ENCODE results near the gene KMT2B. TPM values are rescaled to one million over a fixed set of nuclear protein-coding genes. Genes with fewer than 3 reads are reported as not detected.

KMT2B gene
- polyA plus RNA-seq, 6 donors from 2014 or later = 0.35 to 2.2 (median 0.76) TPM

DNA sequence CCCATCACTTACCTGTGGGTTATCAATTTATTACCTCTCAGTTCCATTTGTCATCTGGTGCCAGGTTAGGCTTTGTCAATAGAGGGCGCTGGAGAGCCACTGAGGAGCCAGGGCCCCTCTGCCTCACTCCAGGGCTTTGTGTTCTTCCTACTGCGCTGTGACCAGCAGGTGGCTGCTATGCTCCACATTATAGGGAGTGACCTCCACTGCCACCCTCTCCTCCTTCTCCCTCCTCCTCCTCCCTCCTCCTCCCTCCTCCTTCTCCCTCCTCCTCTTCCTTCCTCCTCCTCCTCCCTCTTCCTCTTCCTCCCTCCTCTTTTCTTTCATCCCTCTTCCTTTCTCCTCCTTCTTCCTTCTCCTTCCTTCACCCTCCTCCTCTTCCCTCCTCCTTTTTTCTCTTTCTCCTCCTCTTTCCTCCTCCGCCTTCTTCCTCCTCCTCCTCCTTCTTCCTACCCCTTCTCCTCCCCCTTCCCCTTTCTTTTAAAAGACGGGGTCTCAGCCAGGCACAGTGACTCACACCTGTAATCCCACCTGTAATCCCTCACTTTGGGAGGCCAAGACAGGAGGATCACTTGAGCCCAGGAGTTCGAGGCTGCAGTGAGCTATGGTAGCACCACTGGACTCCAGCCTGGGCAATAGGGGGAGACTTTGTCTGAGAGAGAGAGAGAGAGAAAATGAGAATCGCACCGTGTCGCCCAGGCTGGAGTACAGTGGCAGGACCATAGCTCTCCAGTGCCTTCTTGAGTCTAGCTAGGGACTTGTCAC lies 23.8 kb upstream of the KMT2B start:
- ATAC-seq (ENCODE audit: low read depth in 2 of 2) = peak; percentile 100
- H3K27ac Mint-ChIP-seq = peak overlapping the region in 1 of 6 donors; percentile 26
- no peaks in the 10 kb centered on the region for H3K36me3 Mint-ChIP-seq

DNA sequence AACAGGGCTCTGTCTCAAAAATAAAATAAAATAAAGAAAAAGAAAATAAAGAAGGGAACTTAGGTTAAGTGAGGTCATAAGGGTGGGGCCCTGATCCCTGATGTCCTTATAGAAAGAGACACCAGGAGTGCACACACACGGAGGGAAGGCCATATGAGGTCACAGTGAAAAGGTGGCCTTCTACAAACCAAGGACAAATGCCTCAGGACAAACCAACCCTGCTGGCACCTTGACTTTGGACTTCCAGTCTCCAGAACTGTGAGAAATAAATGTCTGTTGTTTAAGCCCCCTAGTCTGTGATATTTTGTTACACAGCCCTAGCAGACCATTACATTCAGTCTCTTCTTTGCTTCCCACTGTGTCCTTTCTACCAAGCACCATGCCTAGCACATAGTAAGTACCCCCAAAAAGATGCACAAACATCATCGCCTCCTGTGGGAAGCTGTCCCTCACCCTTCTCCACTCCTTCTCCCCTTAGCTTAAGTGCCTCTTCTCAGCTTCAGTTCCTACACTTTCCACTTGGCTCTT lies 21.8 kb upstream of the KMT2B start:
- Mint-ChIP-seq H3K27ac (no peak overlapping the region), H3K36me3 (no peaks in the 10 kb centered on the region), H3K4me1 (peaks cover 0 to 6% (median 4%) of the 10 kb centered on the region in 3 donors), H3K27me3 (peaks cover 0 to 10% (median 4%) of the 10 kb centered on the region in 3 donors), H3K9me3 (no peaks in the 10 kb centered on the region), H3K4me3 (no peak overlapping the region)
- ATAC-seq (ENCODE audit: low read depth in 2 of 2) (no peak), DNase-seq (no peak)

More for the DNA sequence above, 23.8 kb upstream of the KMT2B start:
- Mint-ChIP-seq H3K4me1 (peaks cover 0 to 6% (median 4%) of the 10 kb centered on the region in 3 donors), H3K27me3 (peaks cover 0 to 6% (median 4%) of the 10 kb centered on the region in 3 donors), H3K4me3 (peak overlapping the region in 1 of 8 donors; percentile 9), H3K9me3 (no peaks in the 10 kb centered on the region)
- peak; percentile 82 for DNase-seq

DNA sequence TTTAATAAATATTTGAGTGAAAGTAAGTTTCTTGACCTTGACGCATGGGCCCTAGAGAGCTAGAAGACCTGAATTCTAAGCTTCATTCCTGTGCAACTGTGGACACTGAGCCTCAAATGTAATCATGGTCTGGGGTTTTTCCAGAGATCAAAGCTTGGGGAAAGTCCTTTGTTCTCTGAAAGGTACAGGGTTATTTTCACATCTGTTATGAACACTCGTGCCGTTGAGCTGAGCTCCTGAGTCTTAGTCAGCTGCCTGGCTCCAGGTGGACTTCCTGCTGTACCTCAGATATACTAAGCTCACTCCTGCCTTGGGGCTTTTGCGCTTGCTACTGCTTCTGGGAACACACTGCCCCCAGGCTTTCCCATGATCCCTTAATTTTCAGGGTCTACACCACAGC lies 21.0 kb upstream of the KMT2B start:
- Mint-ChIP-seq H3K27me3 (peaks cover under 1 to 10% (median 4%) of the 10 kb centered on the region in 3 donors), H3K4me1 (peaks cover 0 to 6% (median 4%) of the 10 kb centered on the region in 3 donors), H3K27ac (no peak overlapping the region), H3K36me3 (no peaks in the 10 kb centered on the region), H3K9me3 (no peaks in the 10 kb centered on the region), H3K4me3 (no peak overlapping the region)
- ATAC-seq (ENCODE audit: low read depth in 2 of 2) (no peak), DNase-seq (no peak)

DNA sequence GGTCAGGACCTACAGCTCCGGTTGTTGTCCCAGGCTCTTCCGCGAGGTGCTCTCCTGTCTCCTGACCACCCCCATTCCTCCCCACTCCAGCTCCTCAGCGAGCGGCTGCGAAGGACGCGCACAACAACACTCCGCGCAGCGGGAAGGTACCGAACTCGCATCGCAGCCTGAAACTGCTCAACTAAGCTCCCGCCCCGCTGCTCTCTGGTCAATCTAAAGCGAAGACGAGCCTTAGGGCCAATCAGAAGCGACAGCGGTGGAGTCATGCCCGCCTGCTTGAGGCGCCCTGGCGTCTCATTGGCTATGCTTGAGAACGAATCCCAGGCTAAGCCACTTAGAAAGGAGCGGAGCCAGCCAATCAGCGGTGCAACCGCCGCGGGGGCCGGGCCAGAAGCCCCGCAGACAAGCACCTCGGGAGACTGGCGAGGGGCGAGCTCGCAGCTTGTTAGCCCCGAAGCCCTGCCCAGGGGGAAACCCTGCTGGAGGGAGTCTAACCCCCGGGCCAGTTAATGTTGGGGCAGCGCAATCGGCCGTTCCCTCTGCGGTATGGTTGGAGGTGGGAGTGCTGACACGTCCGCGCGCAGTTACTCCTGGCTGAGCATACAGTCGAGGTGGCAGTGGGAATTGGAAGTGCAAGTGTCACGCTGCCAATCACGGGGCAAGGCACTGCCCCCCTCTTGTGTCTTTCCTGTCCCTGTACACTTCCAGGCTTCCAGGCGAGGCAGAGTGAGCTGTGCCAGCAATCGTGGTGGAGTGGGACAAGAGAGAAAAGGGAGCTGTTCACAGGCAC lies 15.4 kb upstream of the KMT2B start:
- peak; percentile 87 for DNase-seq

DNA sequence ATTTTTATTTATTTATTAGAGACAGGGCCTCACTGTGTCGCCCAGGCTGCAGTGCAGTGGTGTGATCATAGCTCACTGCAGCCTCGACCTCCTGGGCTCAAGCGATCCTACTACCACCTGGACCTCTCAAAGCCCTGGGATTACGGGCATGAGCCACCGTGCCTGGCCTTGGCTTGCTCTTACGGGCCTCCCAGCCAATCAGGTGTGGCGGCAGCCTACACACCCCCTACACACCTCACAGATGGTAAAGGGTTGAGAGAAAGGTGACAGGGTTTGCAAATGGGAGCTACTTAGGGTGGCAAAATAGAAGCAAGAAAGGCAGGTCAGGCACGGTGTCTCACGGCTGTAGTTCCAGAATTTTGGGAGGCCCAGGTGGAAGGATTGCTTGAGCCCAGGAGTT lies 14.5 kb upstream of the KMT2B start:
- peaks cover 6 to 16% (median 7%) of the 10 kb centered on the region in 3 donors for H3K27me3 Mint-ChIP-seq
- no peaks in the 10 kb centered on the region for H3K36me3 Mint-ChIP-seq
- ATAC-seq (ENCODE audit: low read depth in 2 of 2) = no peak
- peaks cover 0 to 1% (median 0%) of the 10 kb centered on the region in 7 donors for H3K9me3 Mint-ChIP-seq
- peaks cover 5 to 7% (median 6%) of the 10 kb centered on the region in 3 donors for H3K4me1 Mint-ChIP-seq
- H3K27ac Mint-ChIP-seq = no peak overlapping the region
- DNase-seq = no peak
- H3K4me3 Mint-ChIP-seq = peak overlapping the region in 6 of 8 donors; percentile 12 to 97 (median 89)

More for the DNA sequence above, 15.4 kb upstream of the KMT2B start:
- H3K27me3 Mint-ChIP-seq = peaks cover 6 to 16% (median 7%) of the 10 kb centered on the region in 3 donors
- peak overlapping the region in 5 of 6 donors; percentile 53 to 91 (median 87) for H3K27ac Mint-ChIP-seq
- H3K9me3 Mint-ChIP-seq = peaks cover 0 to 1% (median 0%) of the 10 kb centered on the region in 7 donors
- no peaks in the 10 kb centered on the region for H3K36me3 Mint-ChIP-seq
- H3K4me3 Mint-ChIP-seq = peak overlapping the region; percentile 86 to 100 (median 94)
- peaks cover 5 to 7% (median 6%) of the 10 kb centered on the region in 3 donors for H3K4me1 Mint-ChIP-seq
- peak; percentile 98 to 99 for ATAC-seq (ENCODE audit: low read depth in 2 of 2)

DNA sequence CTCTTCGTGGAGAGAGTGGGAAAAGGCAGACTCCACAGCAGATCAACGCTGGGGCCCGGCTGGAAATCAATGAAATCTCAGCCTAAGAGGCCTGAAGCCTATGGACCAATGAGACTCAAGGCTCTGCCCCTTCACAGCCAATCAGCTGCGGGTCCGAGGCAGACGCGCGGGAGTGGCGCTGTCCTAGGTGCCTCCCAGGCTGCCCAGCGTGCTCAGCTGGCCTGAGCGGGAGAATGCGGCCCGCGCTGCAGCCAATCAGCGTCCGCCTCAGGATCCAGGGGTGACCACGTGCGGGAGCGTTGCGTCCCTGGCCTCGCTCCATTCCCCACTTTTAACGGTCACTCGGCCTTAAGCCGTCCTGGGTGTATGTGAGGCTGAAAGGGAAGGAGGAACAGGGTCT lies 13.6 kb upstream of the KMT2B start, which contains the start of gene ZBTB32:
Gene ZBTB32 (plus strand): TSS at position 341 of the 400 bp plus-strand sequence. CDS start 10,069 bp downstream, outside the sequence.
- peak within 1 kb of the TSS in 4 of 8 donors; percentile 12 to 97 (median 46) for H3K4me3 Mint-ChIP-seq
- no peak within 1 kb of the TSS for H3K27ac Mint-ChIP-seq
- H3K36me3 Mint-ChIP-seq = no peaks in the 10 kb centered on the region
- DNase-seq = no peak
- H3K4me1 Mint-ChIP-seq = peaks cover 5 to 7% (median 6%) of the 10 kb centered on the region in 3 donors
- H3K27me3 Mint-ChIP-seq = peaks cover 6 to 9% (median 7%) of the 10 kb centered on the region in 3 donors
- peaks cover 0 to 1% (median 0%) of the 10 kb centered on the region in 7 donors for H3K9me3 Mint-ChIP-seq
- ATAC-seq (ENCODE audit: low read depth in 2 of 2) = no peak

DNA sequence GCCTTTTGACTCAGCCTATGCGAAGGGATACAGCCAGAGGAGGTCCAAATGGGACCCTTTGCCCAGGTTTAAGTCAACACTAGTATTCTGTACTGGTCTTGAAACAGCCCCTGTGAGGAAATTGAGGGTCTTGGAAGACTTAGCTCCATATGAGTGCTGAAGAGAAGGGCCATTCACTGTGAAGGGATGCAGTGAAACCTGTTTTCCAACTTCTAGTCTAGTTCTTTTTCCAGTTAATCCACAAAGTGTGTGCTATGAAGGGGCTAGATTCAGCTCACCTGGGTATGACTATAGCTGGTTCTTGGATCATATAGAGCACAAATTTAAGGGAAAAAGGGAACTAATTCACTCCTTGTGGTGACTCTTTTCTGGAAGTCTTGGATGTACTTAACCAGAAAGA lies 9.4 kb upstream of the KMT2B start:
- ATAC-seq (ENCODE audit: low read depth in 2 of 2) = no peak
- no peak overlapping the region for H3K27ac Mint-ChIP-seq
- H3K9me3 Mint-ChIP-seq = no peaks in the 10 kb centered on the region
- no peaks in the 10 kb centered on the region for H3K27me3 Mint-ChIP-seq
- no peaks in the 10 kb centered on the region for H3K36me3 Mint-ChIP-seq
- no peak overlapping the region for H3K4me3 Mint-ChIP-seq
- H3K4me1 Mint-ChIP-seq = peaks cover 7 to 29% (median 14%) of the 10 kb centered on the region in 3 donors
- DNase-seq = no peak

DNA sequence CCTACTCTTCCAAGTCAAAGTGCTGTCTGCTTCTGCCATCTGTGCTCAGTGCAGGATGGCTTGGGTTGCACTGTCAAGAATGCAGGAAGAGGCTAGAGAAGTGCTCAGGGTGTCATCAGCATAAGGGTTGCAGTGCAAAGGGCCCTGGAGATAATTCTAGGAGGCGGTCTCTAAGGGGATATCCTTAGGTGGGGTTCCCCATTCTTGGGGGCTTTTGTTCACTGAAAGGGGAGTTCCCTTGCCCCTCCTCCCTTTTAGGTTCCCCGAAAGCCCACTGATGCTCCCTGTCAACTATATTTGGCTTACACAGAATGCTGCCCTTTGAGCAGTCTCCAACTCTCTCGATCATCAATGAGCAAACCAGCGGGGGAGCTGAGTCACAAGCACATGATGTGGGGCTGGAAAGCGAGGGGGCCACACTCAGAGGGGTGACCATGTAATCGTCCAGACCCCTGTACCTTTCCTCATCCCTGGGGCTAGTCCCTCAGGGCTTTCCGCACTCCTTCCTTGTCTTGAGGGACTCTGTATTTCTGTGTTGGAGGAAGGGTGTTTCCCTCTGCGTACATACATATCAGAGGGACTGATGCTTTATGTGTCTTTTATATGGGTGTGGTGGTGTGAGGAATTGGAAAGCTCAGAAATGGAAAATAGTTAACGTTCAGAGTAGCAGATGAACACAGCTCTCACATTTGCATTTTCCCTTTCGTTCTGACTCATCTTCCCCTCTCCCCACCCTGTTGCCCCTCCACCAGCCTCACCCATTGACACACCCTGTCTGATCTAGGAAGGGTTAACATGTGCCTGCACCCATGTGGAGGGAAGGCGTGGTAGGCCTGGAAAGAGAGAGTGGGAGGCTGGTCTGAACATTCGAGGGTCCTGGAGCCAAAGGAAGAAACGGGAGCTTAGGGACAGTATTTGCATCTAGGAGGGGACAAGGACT lies 6.7 kb upstream of the KMT2B start:
- Mint-ChIP-seq H3K27me3 (no peaks in the 10 kb centered on the region), H3K9me3 (no peaks in the 10 kb centered on the region), H3K4me3 (peak overlapping the region in 6 of 8 donors; percentile 2 to 67 (median 42)), H3K36me3 (no peaks in the 10 kb centered on the region), H3K27ac (peak overlapping the region; percentile 15 to 98 (median 85)), H3K4me1 (peaks cover 29 to 44% (median 34%) of the 10 kb centered on the region in 3 donors)
- DNase-seq (no peak), ATAC-seq (ENCODE audit: low read depth in 2 of 2) (peak; percentile 53)

DNA sequence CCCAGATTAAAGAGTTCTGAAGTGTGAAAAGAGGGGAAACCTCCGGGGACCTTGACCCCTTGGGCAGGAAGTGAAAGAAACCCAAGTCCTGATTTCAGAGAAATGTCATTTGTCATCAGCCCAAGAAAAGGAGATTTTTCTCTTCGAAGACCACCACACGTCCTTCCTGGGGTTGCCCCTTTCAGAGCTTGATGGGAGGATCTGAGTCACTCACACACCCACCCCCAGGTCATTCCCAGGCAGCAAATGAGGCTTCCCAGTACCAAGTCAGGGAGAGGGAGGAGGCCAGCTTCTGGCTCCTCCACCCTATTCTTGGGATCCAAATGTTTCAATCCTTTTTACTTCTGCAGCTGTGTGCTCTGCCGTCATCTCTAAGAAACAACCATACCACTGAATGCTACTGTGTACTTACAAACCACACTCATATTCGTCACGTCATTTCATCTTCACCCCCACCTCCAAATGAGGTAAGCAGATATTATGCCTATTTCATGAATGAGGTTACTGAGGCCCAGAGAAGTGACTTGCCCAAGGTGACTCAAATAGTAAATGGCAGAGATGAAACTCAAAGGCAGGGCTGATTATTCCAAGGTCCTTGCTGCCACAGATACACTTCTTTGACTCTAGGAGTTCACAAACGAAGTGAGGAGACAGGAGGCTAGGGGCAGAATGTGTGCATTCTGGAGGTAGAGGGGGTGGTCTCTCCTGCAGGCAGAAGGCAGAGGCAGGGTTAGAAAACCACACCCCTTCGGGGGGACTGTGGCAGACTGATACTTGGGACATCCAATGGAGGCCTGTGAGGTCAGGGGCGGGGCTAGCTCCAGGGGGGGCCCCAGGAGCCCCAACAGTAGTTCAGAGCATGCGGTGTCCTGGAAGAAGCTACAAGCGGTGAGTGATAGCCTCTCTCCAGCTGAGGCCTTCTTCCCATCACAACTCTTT lies 5.0 kb upstream of the KMT2B start:
- Mint-ChIP-seq H3K4me3 (peak overlapping the region; percentile 29 to 88 (median 59)), H3K27me3 (no peaks in the 10 kb centered on the region), H3K36me3 (no peaks in the 10 kb centered on the region), H3K27ac (peak overlapping the region; percentile 7 to 95 (median 89)), H3K4me1 (peaks cover 37 to 53% (median 41%) of the 10 kb centered on the region in 3 donors), H3K9me3 (no peaks in the 10 kb centered on the region)
- ATAC-seq (ENCODE audit: low read depth in 2 of 2) (no peak), DNase-seq (no peak)

DNA sequence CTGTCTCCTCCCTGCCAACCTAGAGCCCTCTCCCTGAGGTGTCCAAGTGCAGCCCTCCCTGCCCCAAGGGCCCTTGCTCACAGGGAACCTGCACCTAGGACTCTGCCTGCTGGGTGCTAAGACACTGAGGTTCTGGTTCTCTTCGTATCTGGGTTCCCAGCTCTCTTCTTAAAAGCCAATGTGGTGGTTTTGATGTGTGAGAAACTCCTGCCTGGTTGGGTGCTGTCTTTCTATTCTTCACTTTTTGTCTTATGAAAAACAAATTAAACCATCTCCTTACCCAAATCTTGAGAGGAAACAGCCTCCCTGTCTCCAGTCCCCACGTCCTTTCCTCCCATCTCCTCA lies 4.3 kb upstream of the KMT2B start:
- Mint-ChIP-seq H3K27me3 (no peaks in the 10 kb centered on the region), H3K9me3 (no peaks in the 10 kb centered on the region), H3K4me3 (peak overlapping the region in 4 of 8 donors; percentile 10 to 88 (median 50)), H3K27ac (peak overlapping the region in 3 of 6 donors; percentile 78 to 95 (median 85)), H3K36me3 (no peaks in the 10 kb centered on the region), H3K4me1 (peaks cover 38 to 54% (median 41%) of the 10 kb centered on the region in 3 donors)
- no peak for ATAC-seq (ENCODE audit: low read depth in 2 of 2)
- DNase-seq = no peak

DNA sequence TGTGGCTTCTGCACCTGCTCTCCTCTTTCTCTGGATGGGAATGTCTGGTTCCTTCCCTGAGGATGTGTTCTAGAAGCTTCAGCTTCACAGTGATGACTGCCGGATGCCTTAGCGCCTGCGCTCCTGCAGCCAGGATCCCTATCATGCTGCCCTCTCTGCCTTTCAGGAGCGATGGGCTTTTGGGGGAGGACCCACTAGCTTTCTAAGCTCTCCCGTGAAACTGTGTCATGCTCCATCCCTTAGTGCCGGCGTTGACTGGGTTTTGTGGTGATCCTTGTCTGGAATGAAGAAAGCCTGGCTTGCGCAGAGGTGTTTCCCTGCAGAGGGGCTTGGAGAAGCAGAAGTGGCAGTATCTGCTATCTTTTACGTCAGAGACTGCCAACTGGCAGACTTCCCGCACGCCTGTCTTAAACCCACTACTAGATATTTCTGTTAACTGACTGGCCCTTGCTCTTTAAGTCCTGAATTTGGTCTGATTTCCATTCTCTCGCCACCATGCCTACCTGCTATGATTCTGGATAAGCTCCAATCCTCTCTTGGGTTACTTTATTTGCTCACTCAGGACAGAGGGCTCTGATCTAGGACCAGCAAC lies 3.8 kb upstream of the KMT2B start:
- Mint-ChIP-seq H3K4me3 (peak overlapping the region in 4 of 8 donors; percentile 39 to 88 (median 62)), H3K27me3 (no peaks in the 10 kb centered on the region), H3K27ac (peak overlapping the region in 4 of 6 donors; percentile 33 to 95 (median 80)), H3K4me1 (peaks cover 41 to 59% (median 44%) of the 10 kb centered on the region in 3 donors), H3K9me3 (no peaks in the 10 kb centered on the region), H3K36me3 (no peaks in the 10 kb centered on the region)
- DNase-seq = no peak
- ATAC-seq (ENCODE audit: low read depth in 2 of 2) = no peak

All from naive B cell (primary cell).